Posterior cingulate gyrus (tissue), 11 donors: ENCODE results near the gene MDC1.

ENCODE experiments used
- DNase-seq, 10 donors: peaks; one replicate each; pipeline versions ENCODE4 v3.0.0 to v3.0.0-alpha.2; 2020 to 2021; ENCODE audit warnings: mixed read lengths in 3 of 10
- intact Hi-C: fragments of 100-400 bp; cut with DNase I; formaldehyde crosslinking; loops from one replicate; pipeline ENCODE4 v1.15.1; 2023

Gene MDC1

GRCh38 chr6:30714263-30714662 is 2.8 kb downstream of the MDC1 start:
- intact Hi-C loops = no loop called here
- DNase-seq = no peak

- intact Hi-C loops = no loop called here
- DNase-seq = no peak
Measured at GRCh38 chr6:30712441-30712945, 4.6 kb downstream of the MDC1 start.

DNA sequence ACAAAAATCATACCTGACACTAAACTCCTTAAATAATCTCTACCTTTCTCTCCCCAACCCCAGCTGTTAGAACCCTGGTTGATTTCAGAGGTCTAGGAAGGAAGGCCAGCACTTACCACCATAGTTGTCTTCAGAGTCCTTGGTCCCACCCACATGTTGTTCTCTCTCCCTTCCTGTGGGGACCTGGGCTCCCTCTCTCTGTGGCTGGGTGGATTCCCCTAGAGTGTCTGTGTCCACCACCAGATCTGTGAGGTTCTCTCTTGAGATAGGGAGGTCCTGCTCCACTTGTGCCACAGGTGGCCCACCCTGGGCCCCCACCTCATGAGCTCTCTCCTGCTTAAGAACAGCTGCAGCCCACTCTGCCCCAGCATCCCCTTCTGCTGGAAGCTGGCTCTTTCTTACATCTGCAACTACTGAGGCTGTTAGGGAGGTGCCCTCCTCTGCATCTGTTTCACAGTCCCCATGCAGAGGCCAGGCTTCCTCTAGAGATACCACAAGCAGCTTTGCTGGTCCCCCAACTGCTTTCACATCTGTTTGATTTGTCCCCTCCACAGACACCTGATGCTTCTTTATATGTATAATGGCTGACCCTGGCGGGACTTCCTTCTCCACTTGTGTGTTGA is 5.2 kb downstream of the MDC1 start:
- no peak for DNase-seq
- intact Hi-C loops = no loop called here

DNA sequence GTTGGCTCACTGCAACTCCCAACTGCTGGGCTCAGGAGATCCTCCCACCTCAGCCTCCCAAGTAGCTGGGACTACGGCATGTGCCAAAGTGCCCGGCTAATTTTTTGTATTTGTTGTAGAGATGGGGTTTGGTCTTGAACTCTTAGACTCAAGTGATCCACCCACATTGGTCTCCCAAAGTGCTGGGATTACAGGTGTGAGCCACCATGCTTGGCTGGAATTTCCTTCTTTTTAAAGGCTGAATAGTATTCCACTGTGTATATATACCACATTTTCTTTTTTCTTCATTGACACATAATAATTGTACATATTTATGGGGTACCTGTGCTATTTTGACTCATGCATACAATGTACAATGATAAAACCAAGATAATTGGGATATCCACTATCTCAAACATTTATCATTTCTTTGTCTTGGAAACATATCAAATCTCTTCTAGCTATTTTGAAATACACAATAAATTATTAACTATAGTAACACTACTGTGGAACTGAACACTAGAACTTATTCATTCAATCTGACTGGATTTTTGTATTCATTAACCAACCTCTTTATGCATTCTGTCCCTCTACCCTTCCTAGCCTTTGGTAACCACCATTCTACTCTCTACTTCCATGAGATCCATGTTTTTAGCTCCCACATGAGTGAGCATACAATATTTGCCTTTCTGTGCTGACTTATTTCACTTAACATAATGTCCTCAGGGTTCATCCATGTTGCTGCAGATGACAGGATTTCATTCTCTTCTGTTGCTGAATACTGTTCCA is 7.8 kb downstream of the MDC1 start:
- no peak for DNase-seq
- intact Hi-C loops = no loop called here

- no peak for DNase-seq
- intact Hi-C loops = no loop called here
Measured at GRCh38 chr6:30707281-30707850, 9.7 kb downstream of the MDC1 start.

DNA sequence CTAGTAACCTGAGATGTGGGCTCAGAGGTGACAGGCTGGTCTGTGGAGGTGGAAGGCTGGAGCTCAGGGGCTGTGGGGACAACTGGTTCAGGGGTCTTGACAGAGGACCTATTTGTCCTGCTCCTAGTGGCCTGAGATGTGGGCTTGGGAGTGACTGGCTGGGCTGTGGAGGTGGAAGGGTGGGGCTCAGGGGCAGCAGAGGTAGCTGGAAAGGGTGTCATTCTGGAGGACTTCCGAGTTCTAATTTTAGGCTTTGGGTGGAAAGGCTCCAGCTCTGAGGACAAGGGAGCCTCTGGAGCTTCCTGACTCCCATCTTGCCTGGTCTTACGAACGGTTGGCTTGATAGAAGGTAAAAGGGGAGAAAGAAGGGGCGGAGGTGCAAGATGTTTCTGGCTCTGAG is 11.5 kb downstream of the MDC1 start:
- intact Hi-C loops = no loop called here
- no peak for DNase-seq

DNA sequence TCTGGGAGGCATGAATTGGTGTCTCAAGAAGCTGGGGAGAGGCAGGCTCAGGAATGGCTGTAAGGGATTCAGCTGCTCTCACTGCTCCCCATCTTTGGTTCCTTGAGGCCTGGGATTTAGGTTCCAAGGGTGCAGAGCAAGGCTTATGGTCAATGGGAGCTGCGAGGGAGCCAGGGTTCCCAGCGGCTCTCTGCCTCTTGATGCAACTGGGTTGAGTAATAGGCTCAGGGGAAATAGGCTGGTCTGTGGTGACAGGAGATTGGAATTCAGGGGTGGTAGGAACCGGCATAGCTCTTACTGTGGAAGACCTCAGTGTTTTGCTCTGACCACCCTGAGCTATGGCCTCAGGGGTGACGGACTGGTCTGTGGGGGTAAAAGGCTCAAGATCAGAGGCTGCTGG is 13.3 kb downstream of the MDC1 start:
- intact Hi-C loops = no loop called here

DNA sequence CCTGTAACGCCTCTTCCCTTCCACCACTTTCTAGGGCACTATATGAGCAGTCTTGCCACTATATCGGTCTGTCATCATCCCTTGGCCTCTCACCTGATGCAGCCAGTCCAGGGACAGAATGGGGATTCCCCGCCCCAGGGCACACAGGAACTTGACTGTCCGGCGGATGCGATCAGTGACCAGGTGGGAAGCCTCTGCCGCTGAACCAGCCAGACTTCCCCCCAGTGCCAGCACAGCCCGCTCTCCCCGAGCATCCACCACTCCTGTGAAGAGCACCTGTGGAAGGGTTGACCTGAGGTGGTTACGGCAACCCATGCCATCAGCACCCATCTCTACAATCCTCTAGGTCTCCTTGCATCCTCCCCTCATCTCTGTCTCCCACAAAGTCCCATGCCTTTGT is 14.1 kb downstream of the MDC1 start:
- DNase-seq = peak in 2 of 10 donors; percentile 57 to 64
- intact Hi-C loops = no loop called here

More for the DNA sequence above, 13.3 kb downstream of the MDC1 start:
- DNase-seq = no peak

- DNase-seq = no peak
- intact Hi-C loops = no loop called here
Measured at GRCh38 chr6:30700340-30700739, 16.7 kb downstream of the MDC1 start.

- no peak for DNase-seq
Measured at GRCh38 chr6:30696432-30696831, 20.6 kb downstream of the MDC1 start.

DNA sequence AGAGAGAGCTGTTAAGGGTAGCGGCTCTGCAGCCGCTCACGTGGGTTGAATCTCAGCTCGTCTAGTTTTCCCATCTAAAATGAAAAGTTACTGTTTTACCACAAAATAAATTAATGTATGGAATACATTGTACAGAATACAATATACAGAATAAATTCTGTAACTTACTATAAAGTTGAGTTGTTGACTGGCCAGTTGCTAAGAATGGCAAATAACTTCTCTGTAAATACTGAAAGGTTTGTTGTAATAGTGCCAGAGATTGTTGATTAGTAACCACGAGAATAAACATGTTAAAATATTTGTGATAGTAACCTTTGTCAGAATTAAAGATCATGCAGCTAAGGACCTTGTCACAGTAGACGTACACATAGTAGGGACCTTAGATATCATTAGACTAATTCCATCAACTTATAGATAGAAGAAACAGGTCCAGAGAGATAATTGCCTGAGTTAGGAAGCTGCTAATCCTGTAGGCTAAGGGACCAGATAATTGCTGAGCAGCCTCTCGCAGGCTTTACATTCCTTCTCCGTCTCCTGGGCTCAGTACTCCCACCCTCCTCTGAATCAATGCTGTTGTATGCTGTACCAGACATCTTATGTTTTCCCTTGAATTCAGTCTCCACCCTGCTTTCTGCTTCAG is 25.8 kb downstream of the MDC1 start:
- intact Hi-C loops = no loop called here
- DNase-seq = no peak

More at GRCh38 chr6:30696432-30696831, 20.6 kb downstream of the MDC1 start:
- intact Hi-C loops = no loop called here

DNA sequence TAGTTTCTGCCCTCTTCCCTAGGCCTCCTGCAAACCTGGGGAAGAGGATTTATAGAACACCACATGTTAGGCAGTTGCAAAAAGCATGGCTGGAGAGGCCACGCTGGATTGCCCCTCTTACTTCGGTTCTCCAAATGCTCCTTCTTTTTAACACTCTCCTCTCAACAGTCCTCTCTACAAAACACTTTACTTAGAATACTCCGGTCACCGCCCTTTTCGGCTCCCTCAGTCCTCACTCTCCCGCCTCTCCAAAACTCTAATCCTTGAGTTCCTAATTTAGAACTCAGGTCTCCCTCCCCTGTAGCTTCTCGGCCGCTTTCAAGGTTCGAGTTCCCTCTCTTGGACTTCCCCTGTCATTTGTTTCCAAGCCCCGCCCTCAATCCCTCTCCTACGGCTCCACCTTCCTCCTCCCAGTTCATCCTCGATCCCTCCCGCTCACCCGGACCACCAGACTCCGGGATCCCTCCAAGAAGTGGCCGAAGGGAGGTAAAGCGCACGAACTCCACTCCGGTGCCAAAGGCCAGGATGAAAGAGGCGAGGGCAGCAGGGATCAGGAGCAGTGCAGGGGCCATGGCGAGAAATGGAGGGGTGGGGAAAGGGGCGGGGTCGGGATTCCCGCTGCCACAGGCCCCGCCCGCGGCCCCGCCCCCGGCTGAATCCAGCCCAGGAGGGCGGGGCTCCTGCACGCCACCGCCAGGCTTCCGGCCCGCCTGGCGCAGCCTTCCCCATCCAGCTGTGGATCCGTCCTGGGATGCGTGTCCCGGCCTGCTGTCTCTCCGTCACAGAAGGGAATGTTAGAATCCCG is 26.5 kb downstream of the MDC1 start, which contains the start of gene NRM:
Gene NRM, minus strand, starts transcription at position 582 of the 805 bp plus-strand sequence. Its CDS starts 10 bp downstream, at position 572.
- intact Hi-C loops = no loop called here
- DNase-seq = peak; percentile 61 to 97 (median 75)

DNA sequence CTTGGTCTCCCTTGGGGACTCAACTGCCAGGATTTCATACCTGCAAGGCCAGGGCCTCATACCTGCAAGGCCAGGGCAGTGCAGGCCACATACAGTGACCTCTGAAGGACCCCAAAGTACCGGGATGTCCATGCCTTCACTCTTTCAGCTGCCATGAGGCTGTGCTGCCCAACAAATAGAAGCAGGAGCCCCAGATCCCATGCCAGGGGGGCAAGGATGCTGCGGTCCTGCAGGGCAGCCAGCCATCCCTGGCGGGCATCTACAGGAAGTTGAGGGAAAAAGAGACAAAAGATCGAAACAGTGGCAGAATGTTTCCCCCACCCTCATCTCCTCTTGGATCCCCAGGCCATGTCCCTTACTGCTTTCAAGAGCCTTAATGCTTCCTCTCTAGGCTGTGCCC is 27.1 kb downstream of the MDC1 start:
- intact Hi-C loops = no loop called here
- peak in 1 of 10 donors; percentile 48 for DNase-seq

- peak in 1 of 10 donors; percentile 43 for DNase-seq
- intact Hi-C loops = no loop called here
Measured at GRCh38 chr6:30689022-30689865, 27.8 kb downstream of the MDC1 start.

GRCh38 chr6:30688569-30688968 is 28.5 kb downstream of the MDC1 start:
- intact Hi-C loops = no loop called here
- DNase-seq = peak in 2 of 10 donors; percentile 53 to 62

- intact Hi-C loops = no loop called here
- DNase-seq = peak in 4 of 10 donors; percentile 28 to 89 (median 63)
Measured at GRCh38 chr6:30687659-30688431, 29.2 kb downstream of the MDC1 start.

DNA sequence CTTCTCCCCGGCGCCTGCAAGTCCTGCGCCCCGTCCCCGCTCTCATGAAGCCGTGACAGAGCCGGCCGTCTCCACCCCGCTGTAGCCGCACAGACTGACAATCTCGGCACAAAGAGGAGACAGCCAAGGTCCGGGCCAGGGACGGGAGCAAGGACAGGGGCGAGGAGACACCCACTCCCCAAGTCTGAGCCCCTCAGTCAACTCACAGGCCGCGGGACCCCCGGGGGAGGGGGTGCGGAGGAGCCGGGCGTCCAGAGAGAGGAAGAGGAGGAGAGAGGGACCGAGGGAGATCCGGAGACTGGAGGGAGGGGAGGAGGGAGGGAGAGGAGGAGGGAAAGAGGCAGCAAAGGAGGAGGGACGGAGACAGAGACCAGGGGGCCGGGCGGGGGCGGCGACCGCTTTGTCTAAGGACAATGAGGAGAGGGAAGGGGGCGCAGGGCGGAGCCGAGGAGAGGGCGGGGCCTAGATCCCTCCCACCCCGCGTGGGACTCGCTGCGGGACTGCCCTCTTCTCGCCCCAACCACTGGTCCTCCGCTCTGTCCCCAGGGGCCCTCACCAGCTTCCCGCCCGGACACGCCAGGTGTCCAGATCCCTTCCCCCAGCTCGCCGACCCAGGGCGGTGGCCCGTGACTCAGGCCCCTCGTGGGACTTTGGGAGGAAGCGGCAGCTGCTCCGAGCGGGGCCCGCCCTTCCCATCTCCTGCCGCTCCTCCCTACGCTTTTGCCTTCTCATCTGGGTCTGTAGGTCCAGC is 30.0 kb downstream of the MDC1 start:
- intact Hi-C loops = no loop called here
- DNase-seq = peak; percentile 47 to 96 (median 70)
